ENCODE results near the gene LGALS9B.
"Not testable (repeated sequence)": the region's sequence is repeated elsewhere in the genome, so short reads cannot be mapped to it uniquely, and the experiment has no call there.

LGALS9B gene

GRCh38 chr17:20401306-20402022 is 65.9 kb downstream of the LGALS9B start:
- DNase-seq, result not testable (repeated sequence)

GRCh38 chr17:20400559-20401305 is 66.6 kb downstream of the LGALS9B start:
- DNase-seq, result not testable (repeated sequence)

All from NK-92 treated with Interleukin-12 subunit alpha and Interleukin-12 subunit beta, amount 100 ng/mL, for 24 hours (cell line).